Myocyte (in vitro differentiated cells): ENCODE measurements around the gene RAP1B. TPM values are rescaled to one million over a fixed set of nuclear protein-coding genes. Genes with fewer than 3 reads are reported as not detected.

Source experiments
- DNase-seq: peaks from one replicate; pipeline ENCODE4 v3.0.0-alpha.2; 2012; ENCODE audit warnings: low read depth
- polyA plus RNA-seq: library from polyadenylated mRNA; unstranded; fragments of >200 nt; gene quantifications from one replicate; pipeline ENCODE4 v1.2.1, GENCODE V29; 2012; ENCODE audit warnings: missing spikeins
- total RNA-seq: library from RNA; depleted of rRNA; stranded (reverse); fragments of >200 nt; gene quantifications from 2 replicates; pipeline ENCODE4 v1.2.3, GENCODE V29; 2014

Gene RAP1B
- 100 and 172 TPM in 2 replicates for total RNA-seq
- polyA plus RNA-seq: 106 TPM

DNA sequence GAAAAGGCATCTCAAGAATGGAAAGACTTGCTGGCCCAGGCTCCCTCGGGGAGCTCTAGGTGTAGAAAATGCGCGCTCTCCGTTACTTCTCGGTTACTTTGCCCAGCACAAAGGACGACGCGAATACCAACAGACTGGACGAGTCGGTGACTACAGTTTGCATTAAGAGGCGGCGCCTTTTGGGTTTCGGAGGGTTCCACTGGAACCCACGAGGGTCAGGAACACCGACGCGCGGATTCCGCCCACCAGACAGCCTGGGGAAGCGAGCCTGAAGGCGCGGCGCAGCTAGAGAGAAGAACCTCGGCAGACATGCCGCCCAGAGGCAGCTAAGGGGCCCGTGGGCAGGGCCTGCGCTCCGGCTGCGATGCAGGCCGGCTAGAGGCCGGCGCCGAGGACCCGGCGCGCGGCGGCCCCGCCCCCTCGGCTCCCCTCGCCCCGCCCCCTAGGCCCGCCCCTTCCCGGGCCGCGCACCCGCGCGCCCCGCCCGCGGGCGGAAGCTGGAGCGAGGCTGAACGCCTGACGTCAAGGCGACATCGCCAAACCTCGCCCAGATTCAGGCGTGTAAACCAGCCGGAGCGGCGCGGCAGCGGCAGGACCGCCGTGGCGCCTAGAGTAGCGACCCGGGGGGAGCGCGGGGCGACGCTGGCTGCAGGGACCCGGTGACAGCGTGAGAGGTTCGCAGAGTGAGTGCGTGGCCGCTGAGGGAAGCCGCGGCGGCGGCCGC, at the start of gene RAP1B:
Gene RAP1B, plus strand, starts transcription at position 530 of the 724 bp plus-strand sequence. CDS start 37,826 bp downstream, outside the sequence.
- peak; percentile 93 for DNase-seq

DNA sequence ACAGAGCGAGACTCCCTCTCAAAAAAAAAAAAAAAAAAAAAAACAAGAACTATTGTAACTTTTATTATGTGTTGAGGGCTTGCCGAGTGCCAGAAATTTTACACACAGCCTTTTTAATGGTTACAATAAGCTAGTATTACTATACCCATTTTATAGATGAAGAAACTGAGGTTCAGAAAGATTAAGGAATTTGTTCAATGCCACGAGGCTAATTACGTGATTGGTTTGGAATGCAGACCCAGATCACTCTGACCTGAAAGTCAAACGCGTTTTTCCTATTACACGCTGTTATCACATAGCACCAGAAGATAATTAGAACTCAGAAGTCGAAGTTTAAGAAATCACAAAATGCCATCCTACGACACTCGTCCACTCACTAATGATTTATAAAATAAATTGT, 48.9 kb upstream of the RAP1B start:
- no peak for DNase-seq

DNA sequence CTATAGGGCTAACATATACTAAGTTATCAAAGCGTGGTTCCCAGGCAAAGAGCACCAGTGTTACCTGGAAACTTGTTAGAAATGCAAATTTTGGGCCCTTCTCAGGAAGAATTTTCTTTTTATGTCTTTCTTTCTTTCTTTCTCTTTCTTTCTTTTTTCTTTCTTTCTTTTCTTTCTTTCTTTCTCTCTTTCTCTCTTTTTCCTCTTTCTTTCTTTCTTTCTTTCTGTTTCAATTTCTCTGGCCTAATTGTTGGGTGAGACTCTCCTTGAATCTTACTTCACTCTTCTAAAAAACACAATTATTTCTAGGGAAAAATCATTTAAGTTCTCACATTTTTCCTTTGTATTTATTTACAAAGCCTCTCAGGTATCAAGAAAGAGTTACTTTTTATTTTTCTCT, 46.5 kb upstream of the RAP1B start:
- DNase-seq: no peak

DNA sequence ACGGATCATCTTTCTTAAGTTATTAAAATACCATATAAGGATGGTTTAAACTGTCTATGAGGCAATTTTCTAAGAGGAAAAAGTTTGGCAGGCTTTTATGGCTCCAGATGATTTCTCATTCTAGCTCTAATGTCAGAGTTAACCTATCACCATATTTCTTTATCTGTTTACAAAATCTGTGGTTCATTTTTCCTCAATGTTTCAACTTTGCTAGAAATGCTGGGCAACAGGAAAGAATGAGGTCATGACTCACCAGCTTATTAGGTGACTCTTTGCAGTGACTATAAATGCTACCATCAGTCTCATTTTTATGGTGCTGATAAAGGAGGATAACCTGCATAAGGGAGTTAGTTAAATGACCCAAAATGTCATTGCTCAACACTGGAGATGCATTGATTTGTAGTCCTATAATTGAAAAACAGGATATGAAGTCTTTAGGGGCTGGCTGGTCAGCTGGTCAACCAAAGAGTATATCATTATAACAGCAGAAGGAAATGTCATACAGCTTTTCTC, 45.3 kb upstream of the RAP1B start:
- DNase-seq: peak; percentile 63

DNA sequence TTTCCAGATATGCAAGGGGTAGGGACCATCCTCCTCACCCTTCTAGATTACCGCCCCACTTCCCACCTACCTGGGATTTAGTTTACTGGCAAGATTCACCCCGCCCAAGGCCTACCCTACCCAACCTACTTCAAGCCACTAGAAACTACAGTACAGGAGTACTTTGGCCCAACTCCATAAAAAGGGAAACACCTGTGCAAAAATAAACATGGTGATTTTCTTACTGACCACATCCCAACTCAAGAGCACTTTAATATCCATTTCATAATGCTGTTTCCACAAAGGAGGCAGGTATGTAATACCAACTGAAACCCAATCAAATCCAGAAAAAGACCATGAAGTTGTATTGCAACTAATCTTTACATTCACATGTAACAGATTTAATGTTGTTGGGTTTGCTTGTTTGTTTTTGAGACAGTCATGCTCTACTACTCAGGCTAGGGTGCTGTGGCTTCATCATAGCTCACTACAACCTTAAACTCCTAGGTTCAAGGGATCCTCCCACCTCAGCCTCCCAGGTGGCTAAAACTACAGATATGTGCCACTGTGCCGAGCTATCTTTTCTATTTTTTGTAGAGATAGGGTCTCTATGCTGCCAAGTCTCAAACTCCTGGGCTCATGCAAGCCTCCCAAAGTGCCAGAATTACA, 41.7 kb upstream of the RAP1B start:
- DNase-seq: no peak

DNA sequence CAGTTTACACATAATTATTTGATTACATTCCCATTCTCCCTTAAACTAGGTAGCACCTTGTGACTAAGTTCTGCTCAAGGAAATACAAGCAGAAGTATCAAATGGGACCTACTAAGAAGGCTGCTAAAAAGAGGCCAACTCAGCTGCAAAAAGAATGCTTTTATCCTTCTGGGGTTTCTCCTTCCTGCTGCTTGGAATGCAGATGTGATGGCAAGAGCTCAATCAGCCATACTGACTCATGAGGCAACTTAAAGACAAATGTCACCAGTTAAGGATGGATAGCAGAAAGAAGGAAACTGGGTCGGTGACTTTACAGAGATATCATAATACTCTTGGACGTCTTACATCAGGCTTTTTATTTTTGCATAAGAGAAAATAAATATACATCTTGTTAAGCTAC, 38.0 kb upstream of the RAP1B start:
- DNase-seq: no peak

DNA sequence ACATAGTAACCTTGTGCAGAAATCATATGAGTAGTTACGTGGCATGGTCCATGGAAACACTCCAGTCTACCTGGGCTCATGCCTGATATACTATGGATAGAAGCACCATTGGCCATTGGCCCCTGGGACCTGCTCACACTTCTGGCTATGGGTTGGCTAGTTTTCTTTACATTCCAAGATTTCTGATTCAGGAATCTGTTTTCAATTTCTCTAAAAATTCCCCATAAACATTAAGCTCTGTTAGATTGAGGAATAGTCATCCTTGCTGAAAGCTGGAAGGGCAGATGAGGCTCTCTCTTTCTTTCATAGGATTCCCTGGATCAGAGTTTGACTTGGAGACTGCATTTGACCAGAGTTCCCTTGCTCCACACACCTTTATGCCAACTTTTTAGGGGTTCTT, 37.3 kb upstream of the RAP1B start:
- DNase-seq: no peak

DNA sequence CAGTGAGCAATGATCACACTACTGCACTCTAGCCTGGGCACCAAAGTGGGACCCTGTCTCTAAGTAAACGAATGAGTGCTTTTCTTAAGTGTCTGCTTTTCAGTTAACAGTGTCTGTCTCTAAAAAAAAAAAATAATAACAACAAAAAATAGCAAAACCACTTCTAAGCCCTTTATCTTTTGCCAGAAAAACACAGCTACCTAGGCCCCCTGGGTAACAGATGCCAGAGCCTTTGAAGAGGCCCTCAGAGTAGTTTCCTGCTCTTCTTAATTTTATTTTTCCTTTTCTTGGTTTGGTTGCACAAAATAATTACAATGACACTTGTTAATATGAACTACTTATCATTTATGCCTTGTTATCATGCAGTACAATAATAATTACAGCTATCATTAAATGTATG, 32.8 kb upstream of the RAP1B start:
- DNase-seq: no peak

DNA sequence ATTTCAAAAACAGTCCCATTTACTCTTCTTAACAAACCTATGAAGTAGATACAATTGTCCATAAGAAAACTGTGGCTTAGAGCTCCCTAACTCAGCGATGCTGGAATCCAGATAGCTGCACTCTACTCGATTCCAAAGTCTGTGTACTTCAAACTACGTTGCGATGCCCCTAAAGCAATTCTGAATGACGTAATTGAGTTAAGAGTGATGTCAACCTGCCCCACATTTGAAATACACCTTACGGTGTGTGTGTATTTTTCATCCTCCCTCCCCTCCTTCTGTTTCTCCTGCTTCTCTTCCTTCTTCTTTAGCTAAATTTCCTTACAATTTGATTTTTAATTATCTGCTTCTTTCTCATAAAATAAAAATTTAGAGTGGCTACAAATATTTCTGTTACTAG, 31.9 kb upstream of the RAP1B start:
- DNase-seq: no peak

DNA sequence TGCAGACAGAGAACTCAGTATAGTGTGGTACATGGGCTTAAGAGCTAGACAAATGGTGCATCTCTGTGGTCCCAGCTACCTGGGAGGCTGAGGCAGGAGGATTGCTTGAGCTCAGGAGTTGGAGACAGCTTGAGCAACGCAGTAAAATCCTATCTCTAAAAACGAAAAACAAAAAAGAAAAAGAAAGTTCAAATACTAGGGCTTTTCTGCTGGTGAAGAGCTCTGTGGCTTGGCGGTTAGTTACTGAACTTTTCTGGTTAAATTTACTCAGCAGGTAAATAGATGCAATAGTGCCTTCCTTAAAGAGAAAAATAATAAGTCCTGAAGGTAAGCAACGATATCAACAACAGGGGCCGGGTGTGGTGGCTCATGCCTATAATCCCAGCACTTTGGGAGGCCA, 31.4 kb upstream of the RAP1B start:
- DNase-seq: no peak

DNA sequence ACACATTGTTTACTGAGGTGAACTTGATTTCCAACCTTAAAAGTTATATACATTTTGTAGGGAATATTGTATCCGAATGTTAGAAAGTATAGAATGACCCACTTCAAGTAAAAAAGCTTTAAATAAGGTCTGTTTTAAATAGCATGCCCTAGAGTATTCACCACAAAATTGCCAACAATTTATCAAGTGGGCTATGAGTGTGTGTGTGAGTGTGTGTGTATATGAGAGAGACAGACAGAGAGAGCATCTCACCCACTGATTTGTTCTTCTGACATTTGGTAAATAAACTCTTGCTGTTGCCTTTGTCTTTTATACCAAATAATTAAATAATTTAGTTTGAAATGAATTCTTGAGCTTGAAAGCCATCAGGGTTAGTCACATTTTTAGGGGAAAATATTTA, 29.8 kb upstream of the RAP1B start:
- no peak for DNase-seq

DNA sequence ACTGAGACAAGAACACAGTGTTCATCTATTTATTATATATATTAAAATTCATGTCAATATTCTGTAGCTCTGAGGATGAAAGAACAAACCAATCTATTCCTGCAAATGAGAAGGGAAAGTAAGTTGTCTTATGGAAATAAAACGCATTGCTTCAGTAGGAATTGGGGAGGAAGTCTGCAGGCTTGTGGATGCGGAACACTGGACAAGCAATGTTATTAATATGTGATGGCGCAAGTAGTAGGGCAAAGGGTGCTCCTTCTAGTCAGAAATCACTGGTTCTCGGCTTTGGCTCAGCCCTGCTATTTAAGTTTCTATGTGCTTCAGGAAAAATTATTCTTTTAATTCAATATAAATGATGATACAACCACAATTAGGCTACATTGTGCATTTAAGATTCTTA, 28.8 kb upstream of the RAP1B start:
- no peak for DNase-seq

DNA sequence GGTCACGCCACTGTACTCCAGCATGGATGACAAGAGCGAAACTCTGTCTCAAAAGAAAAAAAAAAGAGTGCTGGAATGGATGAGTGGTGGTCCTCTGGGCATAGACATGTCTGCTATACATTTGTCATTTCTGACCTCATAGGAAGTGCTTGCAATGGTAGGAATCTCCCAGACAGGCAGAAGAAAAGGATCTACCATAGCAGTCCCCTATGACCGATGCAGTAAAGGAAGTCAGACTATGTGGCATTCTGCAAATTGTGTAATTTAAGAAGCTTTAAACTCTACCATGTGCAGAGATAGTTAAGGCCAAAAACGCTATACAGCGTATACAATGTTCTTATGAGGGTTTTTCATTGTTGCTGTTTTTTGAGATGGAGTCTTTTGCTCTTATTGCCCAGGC, 24.7 kb upstream of the RAP1B start:
- no peak for DNase-seq

DNA sequence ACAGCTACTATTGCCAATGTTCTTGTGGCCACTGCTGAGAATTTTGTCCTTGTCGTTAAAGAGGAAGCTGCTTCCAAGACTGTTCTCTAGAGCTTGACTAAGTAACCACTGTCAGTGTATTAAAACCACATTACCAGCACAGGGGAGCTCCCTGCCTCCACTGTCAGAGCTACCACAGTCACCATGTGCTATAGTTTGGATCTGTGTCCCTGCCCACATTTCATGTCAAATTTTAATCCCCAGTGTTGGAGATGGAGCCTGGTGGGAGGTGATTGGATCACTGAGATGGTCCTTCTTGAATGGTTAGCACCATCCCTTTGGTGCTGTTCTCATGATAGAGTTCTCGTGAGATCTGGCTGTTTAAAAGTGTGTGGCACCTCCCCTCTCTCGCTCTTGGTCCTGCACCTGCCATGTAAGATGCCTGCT, 23.2 kb upstream of the RAP1B start:
- peak; percentile 58 for DNase-seq

DNA sequence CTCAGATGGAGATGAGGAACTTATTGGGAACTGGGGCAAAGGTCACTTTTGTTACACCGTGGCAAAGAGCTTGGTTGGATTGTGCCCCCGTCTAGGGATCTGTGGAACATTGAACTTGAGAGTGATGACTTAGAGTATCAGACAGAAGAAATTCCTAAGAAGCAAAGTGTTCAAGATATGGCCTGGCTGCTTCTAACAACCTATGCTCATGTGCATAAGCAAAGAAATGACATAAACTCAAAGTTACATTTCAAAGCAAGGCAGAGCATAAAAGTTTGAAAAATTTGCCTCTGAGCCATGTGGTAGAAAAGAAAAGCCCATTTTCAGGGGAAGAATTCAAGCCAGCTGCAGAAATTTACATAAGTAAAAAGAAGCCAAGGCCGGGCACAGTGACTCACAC, 21.5 kb upstream of the RAP1B start:
- DNase-seq: no peak

DNA sequence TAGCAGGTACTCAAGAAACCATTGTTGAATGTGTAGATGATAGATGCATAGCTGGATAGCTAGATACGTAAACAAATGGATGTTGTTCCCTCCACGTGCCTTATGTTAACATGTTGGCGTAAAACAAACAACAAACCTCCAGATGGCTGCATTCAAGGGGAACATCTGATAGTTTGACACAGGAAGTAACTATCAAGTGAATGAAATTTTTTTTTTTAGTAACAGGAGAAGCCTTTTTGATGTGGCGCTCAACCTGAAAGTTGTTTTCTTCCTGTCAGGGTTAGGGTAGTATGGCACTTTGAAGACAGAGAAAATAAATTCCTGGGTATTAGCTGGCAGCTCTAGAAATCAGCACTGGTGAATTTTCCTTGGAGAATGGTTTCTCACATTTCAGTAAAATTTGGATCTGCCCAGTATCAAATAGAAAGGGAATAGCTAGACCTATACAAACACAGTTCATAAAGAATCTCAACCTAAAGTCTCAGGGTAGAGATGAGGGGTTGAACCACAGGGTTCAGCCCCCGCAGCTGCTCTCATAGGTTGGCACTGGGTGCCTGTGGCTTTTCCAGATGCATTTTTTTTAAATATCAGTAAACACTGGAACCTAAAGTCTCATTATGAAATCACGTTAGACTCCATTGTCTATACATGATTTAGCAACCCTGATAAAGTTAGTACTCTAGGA, 18.8 kb upstream of the RAP1B start:
- no peak for DNase-seq

DNA sequence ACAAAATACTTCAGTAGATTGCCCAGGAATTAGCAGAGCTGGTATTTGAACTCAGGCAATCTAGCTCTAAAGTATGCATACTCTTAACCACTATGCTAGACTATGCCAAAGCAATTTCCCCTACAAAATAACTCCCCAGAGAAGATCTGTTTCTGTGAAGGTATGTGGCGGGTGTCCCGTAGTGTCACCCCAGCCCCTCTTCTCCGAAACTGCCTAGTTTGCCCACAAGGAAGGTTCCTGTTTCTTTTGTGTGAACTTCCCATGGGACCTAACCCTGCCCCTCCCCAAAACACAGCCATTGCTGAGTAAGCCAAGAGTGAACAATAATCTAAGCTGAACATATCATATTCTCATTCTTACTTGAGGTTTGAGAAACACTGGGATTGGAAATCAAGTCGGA, 15.5 kb upstream of the RAP1B start:
- DNase-seq: no peak

DNA sequence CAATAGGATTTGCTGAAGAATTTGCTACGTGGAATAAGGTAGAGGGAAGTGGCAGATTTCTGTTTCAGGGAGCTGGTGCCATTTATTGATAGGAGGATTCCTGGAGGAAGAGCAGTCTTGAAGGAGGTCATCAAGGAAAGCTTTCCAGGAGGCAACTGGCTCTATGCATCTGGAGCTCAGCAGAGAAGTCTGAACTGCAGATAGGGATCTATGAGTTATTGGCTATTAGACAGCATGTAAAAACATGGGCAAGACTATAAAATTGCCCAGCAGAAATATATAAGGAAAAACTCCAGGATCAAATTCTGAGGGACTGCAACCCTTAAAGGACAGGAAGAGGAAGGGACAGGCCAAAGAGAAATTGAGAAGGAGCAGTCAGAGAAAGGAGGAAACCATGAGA, 8.9 kb upstream of the RAP1B start:
- no peak for DNase-seq

DNA sequence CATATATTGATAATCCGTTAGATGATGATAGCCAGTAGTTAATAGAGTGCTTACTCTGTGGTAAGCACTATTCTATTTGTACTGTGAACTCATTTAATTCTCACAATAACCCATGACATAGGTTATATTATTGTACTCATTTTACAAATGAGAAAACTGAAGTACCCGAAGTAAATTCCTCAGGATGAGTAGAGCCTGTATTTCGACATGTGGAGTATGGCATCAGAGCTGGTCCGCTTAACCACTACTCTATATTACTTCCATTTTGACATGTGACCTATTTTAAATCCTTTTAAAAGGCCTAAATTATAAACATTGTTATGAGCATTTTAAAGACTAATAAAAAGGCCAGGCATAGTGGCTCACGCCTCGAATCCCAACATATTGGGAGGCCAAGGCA, 8.0 kb upstream of the RAP1B start:
- DNase-seq: no peak

DNA sequence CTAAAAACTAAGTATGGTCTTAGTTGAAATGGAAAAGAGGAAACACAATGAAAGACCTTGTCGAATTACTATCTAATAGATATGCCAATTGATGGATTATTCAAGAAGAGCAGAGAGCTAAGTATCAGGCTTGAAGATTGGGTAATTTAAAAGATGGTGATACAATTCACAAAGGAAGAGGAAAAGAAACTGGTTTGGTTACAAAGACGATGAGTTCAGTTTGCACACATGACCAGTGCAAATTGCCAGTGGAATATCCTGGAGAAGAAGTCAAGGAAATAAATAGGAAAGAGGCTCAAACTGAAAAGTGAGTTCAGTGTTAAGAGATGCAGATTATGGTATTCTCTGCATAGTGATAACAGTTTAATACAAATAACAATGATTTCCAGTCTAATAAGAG, 2.5 kb upstream of the RAP1B start:
- no peak for DNase-seq

DNA sequence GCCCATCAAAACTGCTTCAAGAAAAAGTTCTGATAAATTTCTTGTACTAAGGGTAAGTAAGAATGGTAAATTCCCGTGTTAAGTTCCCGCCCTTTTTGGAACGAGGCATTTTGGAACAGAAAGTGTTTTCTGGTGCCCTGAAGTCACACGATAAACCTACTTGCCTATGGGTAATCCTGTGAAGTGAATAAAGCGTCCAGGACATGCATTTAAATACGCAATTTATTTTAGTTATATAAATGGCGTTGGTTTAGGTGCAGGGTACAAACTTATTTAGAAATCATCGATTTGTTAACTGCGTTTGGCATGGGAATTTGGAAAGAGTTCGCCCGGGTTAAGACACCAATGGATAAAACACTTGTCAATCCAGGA, 715 bp upstream of the RAP1B start:
- DNase-seq: no peak

DNA sequence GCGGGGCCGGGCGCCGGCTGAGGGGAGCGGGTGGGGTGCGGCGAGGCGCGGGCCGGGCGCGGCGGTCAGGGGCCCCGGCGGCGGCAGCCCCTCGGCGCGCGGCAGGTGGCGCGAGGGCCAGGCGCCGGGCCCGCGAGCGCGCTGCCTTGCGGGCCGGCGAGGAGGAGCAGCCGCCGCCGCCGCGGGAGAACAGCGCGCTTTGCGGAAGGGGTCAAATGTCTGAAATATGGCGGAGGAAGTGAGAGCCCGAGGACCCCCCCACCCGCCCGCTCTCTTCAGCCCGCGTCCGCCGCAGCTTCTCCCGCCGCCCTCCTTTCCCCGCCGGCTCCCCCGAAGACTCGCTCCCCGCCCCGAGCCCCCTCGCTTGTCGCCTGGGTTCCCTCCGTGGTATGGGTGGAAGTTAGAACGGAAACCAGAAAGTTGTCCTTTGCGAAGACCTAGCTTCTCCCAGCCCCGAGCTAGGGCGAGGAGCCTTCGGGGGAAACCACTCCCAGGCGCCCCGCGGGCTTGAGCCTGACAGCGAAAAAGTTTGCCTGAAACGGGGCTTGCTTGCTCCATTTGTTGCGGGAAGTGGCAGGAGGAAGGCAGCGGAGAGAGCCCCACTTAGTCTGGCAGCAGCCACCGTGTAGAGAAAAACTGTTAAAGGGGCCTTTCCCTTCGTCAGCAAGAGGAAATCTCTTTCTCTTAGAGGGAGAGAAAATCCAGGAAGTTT, 551 bp downstream of the RAP1B start:
- peak; percentile 68 for DNase-seq
